HCEC 1CT (cell line): ENCODE measurements around the gene TMEM248.
"Not testable (repeated sequence)": the region's sequence is repeated elsewhere in the genome, so short reads cannot be mapped to it uniquely, and the experiment has no call there.

Source experiments
- DNase-seq: peaks from one replicate; pipeline ENCODE4 v3.0.0-alpha.2; 2017

TMEM248 gene

GRCh38 chr7:66920769-66921395 is at the start of gene TMEM248:
TMEM248 (plus strand) TSS chr7:66921225; CDS start chr7:66941866, 20,641 bp downstream.
- DNase-seq, result peak; percentile 82

GRCh38 chr7:66873476-66873875 is 47.5 kb upstream of the TMEM248 start:
- DNase-seq, result no peak

GRCh38 chr7:66877577-66878300 is 43.3 kb upstream of the TMEM248 start:
- peak; percentile 24 for DNase-seq

- not testable (repeated sequence) for DNase-seq
Observed at GRCh38 chr7:66878301-66878685, 42.7 kb upstream of the TMEM248 start.

GRCh38 chr7:66880053-66880452 is 41.0 kb upstream of the TMEM248 start:
- no peak for DNase-seq

GRCh38 chr7:66880577-66880976 is 40.4 kb upstream of the TMEM248 start:
- DNase-seq, result not testable (repeated sequence)

GRCh38 chr7:66883716-66884115 is 37.3 kb upstream of the TMEM248 start:
- peak; percentile 71 for DNase-seq

- DNase-seq, result peak; percentile 56
Observed at GRCh38 chr7:66884556-66884955, 36.5 kb upstream of the TMEM248 start.

GRCh38 chr7:66886152-66886551 is 34.9 kb upstream of the TMEM248 start:
- no peak for DNase-seq

- not testable (repeated sequence) for DNase-seq
Observed at GRCh38 chr7:66888223-66888622, 32.8 kb upstream of the TMEM248 start.

GRCh38 chr7:66894463-66895080 is 26.5 kb upstream of the TMEM248 start:
- DNase-seq, result no peak

- DNase-seq, result no peak
Observed at GRCh38 chr7:66896441-66896840, 24.6 kb upstream of the TMEM248 start.

GRCh38 chr7:66899552-66900280 is 21.3 kb upstream of the TMEM248 start:
- no peak for DNase-seq

GRCh38 chr7:66901941-66902843 is 18.8 kb upstream of the TMEM248 start:
- DNase-seq, result no peak

GRCh38 chr7:66902844-66903180 is 18.2 kb upstream of the TMEM248 start:
- DNase-seq, result no peak

GRCh38 chr7:66903360-66904062 is 17.5 kb upstream of the TMEM248 start:
- no peak for DNase-seq

GRCh38 chr7:66904063-66904593 is 16.9 kb upstream of the TMEM248 start:
- no peak for DNase-seq

- no peak for DNase-seq
Observed at GRCh38 chr7:66905278-66905677, 15.7 kb upstream of the TMEM248 start.

GRCh38 chr7:66905689-66906088 is 15.3 kb upstream of the TMEM248 start:
- DNase-seq, result no peak

- no peak for DNase-seq
Observed at GRCh38 chr7:66907731-66908130, 13.3 kb upstream of the TMEM248 start.

GRCh38 chr7:66908598-66908997 is 12.4 kb upstream of the TMEM248 start:
- DNase-seq, result not testable (repeated sequence)

GRCh38 chr7:66910789-66911188 is 10.2 kb upstream of the TMEM248 start:
- no peak for DNase-seq
